Measurements from ENCODE around the gene GLT6D1.

Gene GLT6D1

DNA sequence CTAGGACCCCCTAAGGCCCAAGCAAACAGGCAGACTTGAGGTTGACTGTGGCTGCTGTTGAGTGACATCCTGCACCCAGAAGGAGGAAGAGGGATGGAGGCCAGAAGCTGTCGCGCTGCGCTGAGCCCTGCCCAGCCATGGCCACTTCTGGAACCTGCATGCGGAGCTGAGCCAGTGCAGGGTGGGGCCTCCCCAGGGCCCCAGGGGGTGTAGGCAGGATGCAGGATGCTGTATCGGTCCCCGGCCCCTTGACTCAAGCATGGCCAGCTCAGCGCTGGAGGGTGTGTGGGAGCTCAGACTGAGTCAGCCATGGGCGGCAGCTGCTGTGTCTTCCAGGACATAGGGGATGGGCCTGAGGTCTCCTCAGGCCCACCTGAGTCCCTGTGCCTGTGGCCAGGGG, 26.9 kb downstream of the GLT6D1 start:
- no peak overlapping the region for H3K4me3 ChIP-seq (ENCODE audit: low read length)
- DNase-seq (ENCODE audit: low read depth, low spot score), result no peak

DNA sequence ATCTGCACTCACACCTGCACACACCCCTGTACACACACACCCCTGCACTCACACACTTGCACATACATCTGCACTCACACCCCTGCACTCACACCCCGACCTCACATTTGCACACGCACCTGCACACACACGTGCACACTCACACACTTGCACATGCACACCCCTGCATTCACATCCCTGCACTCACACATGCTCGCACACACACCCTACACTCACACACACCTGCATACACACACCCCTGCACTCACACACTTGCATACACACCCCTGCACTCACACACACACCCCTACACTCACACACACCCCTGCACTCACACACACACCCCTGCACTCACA, 27.5 kb downstream of the GLT6D1 start:
- H3K4me3 ChIP-seq (ENCODE audit: low read length), result no peak overlapping the region
- no peak for DNase-seq (ENCODE audit: low read depth, low spot score)

DNA sequence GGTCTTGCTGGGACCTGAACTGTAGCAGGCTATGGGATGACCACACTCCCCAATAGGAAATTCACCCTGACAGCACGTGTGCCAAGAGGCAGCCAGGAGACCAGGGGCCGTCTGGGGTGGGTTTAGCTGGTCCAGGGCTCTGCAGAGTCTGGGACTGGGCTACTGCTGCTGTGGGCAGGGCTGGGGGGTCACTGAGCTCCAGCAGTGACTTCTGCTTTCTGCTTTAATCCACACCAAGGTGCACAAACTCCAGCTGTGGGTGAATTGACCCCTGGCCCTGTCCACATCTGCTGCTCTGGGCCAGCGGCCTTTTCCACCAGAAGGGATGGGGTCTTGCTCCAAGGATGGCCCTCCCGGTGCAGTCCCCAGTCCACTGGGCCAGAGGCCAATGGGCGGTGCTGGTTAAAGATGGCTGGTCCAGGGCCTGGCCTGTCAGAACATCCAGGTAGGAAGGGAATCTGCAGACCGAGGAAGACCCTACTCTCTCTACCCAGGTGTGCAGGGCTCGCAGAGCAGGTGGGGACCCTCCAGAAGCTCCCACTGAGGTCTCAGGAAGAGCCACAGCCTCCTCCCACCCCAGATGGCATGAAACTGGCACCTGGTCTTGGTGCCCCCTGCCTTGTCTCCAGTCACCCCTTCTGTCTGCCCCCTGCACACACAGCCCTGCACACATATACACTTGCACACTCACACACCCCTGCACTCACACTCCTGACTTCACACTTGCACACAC, 28.0 kb downstream of the GLT6D1 start:
- DNase-seq (ENCODE audit: low read depth, low spot score), result no peak
- no peak overlapping the region for H3K4me3 ChIP-seq (ENCODE audit: low read length)

DNA sequence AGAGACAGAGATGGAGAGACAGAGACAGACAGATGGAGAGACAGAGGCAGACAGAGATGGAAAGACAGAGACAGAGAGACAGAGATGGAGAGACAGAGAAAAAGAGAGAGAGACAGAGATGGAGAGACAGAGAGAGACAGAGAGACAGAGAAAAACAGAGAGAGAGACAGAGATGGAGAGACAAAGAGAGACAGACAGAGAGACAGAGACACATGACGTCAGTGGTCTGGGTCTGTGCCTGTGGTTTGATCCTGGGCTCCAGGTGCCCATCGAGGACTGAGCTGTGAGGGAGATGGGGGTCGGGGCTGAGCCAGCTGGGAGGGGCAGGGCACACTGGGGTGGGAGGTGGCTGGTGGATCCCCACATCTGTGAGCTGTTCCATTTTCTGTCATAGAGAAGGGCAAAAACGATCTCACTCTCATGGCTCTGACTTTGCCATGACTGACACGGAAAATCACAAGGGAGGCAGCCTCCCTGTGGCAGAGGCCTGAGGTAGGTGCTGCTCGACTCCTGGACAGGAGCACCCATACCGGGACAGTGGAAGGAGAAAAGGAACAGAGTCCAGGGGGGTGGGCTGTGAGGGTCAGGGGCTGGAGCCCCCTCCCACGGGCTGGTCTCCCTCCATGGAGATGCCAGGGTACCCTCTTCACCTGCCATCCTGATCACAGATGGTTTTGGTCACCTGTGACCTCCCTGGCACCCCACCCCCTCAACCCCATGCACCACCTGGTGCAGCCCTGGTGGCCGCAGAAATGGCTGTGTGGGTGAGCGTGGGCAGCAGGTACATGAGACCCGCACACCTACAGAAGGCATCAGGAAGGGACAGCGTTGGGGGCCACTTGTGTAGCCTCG, 28.8 kb downstream of the GLT6D1 start:
- no peak overlapping the region for H3K4me3 ChIP-seq (ENCODE audit: low read length)

DNA sequence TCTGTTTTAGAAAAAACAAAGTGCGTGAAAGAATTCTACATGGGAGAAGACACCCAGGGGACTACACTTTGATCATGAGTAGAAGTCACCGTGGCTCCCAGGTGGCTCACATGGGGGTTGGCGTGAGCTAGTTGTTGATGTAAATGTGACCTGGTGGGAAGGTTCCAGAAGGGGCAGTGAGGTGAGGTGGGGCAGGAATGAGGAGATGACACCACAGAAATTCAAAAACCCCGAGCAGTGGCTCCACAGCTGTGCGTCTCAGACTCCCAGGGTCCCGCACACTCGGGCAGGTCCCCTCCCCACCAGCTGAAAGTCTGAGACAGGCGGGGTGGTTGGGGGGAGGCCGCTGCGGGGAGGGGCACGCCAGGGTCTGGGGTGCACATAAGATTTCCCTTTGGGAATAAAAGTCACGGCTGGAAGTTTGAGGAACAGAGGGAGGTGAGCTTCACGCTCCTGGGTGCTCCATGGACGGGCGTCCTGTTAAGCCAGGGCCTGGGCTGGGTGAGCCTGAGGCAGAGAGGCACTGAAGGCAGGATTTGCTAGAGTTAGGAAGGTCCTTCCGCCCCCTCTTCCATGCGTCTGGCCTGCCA, 29.9 kb downstream of the GLT6D1 start:
- no peak for DNase-seq (ENCODE audit: low read depth, low spot score)
- H3K4me3 ChIP-seq (ENCODE audit: low read length), result no peak overlapping the region

More for the DNA sequence above, 28.8 kb downstream of the GLT6D1 start:
- DNase-seq (ENCODE audit: low read depth, low spot score), result no peak

DNA sequence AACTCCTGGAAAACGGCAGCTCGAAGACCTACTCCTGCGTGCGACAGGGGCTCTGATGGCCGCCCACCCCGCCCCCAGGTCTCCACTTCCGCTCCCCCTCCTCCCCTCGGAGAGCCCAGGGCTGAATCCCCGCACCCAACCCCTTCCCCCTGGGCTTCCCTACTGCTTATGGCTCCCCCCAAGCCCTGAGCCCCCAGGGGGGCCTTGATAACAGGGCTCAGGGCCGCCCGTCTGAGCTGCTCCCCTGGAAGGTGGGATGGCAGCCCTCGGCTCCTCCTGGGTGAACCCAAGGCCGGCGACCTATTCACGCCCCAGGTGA, 30.4 kb downstream of the GLT6D1 start:
- DNase-seq (ENCODE audit: low read depth, low spot score), result no peak
- no peak overlapping the region for H3K4me3 ChIP-seq (ENCODE audit: low read length)

DNA sequence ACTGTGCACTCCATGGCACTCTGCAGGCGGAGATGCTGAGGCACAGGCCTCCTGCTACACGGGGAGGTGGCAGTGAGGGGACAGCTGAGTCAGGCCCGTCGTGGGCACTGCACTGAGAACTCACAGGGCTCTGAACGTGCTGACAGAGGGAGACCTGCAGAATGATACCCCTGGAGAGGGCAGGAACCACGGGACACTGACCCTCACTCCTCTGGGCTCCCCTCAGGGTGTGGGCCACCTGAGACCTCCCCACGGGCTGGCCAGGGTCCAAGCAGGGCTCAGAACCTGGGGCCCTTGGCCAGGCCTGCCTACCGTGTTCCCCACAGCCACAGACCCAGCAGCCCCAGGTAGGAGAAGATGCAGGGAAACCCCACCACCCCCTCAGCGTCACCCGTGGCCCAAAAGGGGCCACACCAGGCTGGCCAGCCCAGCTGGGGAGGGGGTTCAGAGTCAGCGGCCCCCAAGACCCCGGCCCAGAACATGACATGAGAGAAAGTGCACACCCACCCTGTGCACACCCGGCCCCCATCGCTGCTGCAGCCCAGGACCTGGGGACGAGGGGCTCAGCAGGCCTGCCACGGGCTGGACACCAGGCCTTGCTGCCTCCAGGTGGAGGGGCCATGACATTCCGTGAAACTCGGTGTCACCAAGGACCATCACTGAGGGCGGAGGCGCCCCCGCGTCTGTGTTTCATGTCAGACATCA, 30.9 kb downstream of the GLT6D1 start:
- no peak overlapping the region for H3K4me3 ChIP-seq (ENCODE audit: low read length)
- DNase-seq (ENCODE audit: low read depth, low spot score), result no peak

DNA sequence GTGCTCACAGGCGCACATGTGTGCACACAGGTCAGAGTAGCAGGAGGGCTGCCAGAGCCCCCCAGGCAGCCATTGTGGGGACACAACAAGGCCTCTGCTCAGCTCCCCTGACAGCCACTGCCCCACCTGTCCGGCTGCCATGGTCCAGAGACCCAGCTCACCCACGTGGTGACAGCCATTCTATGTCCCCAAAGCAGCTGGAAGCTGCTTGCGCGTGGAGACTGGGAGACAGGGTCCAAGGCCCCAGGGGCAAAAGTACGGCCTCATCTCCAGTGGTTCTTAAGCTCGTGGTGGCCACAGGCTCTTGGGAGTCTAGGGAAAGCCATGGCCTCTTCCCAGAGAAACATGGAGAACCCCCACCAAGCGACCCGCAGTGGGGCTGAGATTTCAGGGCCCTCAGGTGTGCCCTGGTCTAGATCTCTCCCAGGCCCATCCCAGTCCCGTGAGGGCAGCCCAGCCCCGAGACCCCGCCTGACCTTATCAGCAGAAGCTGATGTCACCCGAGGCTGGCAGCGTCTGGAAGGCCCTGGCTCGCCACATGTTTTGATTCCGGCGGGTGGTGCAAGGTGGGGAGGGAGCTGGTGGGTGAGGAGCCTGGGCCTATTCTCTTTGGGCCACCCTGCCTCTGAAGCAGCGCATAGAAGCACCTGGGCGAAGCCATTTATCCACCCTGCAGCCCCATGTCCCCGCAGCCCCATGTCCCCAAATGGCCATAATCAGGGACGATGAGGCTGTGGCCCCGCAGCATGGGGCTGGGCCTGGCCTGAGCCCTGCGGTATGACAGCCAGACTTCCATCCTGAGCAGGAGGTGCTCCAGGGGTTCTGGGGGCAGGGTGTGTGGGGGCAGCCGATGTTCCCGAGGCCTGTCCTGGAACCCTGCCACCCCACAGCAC, 31.7 kb downstream of the GLT6D1 start:
- H3K4me3 ChIP-seq (ENCODE audit: low read length), result no peak overlapping the region
- DNase-seq (ENCODE audit: low read depth, low spot score), result no peak

DNA sequence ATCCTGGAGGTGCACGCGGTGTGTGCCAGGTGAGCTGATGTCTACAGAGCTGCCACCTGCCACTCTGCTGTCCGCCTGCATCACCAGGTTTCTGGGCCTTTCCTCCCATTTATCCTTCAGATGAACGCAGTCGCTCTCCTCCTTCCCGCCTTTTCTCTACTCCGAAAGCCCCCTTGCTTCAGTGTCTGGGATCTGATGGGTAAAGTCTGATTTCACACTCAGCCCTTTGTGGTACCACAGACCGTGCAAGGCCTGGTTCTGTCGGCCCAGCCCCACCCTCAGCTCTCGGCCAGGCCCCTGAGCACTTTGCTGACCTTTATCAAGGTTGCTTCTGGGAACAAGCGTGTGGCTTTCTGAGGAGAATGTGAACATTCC, 32.5 kb downstream of the GLT6D1 start:
- no peak for DNase-seq (ENCODE audit: low read depth, low spot score)
- no peak overlapping the region for H3K4me3 ChIP-seq (ENCODE audit: low read length)

DNA sequence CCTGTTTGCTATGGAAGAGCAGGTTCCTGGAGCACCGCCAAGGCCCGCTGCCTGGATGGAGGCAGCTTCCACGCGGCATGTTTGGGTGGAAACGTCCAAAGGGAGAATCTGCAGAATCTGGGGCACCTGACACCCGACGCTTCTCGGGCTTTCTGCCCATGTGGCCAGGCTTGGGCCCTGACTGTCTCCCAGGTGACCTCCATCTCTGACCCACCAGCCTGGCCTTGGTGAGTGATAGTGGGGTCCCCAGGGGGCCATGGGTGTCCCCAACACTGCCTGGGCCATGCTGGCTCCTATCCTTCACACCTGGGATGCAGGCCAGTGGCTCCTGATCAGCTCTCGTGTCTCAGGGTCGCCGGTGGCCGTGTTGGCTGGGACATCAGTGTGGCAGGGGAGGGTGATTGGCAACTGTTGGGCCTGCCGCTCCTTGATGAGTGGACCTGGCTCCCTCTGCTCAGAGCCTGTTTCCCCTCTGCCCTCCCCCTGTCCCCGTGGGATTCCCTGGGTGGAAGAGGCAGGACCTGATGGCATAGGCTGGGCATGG, 34.0 kb downstream of the GLT6D1 start:
- DNase-seq (ENCODE audit: low read depth, low spot score), result no peak
- H3K4me3 ChIP-seq (ENCODE audit: low read length), result no peak overlapping the region

DNA sequence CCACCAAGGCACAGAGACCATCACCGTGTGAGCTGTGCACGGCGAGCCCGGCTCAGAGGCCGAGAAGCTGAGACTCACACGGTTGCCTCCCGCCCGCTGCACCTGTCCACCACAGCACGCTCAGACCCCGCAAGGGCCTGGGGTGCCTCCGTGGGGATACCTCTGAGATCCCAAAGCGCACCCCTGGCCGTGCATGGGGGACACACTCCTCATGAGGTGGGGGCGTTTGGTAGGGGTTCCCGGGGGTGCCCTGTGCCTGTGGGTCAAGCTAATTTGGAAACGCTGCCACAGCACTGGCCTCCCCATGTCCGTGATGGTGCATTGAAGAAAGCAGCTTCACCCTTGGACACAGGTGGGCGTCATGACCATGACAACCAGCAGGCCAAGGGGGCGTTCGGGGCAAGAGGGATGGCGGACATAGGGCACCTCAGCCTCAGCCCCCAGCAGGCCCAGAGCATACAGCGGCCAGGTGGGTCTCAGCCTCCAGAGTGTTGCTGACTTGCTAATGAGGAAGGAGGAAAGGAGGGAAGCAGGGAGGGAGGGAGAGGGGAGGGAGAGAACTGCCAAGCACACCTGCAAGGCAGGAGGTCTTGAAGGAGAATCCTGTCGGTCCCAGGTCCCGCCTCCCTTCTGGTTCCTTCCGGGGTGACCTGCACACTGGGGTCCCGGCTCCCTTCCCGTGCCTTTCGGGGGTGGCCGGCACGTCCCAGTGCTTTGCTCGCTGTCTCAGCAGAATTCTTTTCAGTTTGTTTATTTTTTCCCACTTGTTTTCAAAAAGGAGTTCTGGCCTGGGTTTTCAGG, 34.7 kb downstream of the GLT6D1 start:
- DNase-seq (ENCODE audit: low read depth, low spot score), result no peak

DNA sequence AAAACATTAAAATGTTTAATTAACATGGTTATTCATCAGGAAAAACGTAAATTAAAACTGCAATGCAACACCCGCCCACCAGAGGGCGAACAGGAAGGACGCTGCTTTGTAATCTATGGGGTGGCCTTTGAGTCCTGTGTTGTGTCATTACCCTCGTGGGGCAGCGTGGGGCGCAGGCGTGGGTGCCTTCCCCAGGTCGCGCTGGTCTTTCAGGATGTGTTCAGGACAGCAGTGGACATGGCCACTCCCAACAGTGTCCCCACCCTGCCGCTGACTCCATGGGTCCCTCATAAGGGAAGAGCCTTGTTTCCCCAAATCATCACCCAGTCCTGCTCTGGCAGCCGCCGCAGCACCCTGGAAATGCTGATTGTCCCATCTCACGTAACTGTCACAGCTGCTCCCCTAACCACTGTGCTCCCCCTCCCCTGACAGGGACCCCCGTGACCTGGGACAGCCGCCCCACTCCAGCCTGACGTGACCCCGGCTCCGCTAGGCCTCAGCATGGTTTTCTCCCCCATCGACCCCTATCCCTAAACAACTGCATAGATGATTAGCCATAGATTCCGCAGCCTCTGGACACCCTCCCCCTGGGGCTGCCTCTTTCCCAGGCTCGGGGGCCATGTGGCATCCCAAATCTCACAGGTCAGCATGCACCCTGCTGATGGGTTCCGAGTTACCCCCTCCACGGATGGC, 36.4 kb downstream of the GLT6D1 start:
- DNase-seq (ENCODE audit: low read depth, low spot score), result peak; percentile 39
- H3K4me3 ChIP-seq (ENCODE audit: low read length), result no peak overlapping the region

More for the DNA sequence above, 34.7 kb downstream of the GLT6D1 start:
- H3K4me3 ChIP-seq (ENCODE audit: low read length), result no peak overlapping the region

DNA sequence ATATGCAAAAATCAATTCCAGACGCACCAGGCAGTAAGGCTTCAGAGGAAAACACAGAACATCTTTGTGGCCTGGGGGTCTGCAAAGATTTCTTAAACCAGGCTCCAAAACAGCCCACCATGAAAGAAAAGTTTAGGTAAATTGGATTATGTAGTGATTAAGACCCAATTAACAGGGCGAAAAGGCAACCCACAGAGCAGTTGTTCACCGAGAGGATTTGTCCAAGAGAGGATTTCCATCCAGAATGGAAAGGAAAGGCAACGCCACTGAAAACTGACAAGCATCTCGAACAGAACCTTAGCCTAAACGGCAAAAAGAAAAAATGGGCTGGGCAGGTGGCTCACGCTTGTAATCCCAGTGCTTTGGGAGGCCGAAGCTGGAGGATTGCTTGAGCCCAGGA, 37.4 kb downstream of the GLT6D1 start:
- DNase-seq (ENCODE audit: low read depth, low spot score), result no peak
- no peak overlapping the region for H3K4me3 ChIP-seq (ENCODE audit: low read length)

DNA sequence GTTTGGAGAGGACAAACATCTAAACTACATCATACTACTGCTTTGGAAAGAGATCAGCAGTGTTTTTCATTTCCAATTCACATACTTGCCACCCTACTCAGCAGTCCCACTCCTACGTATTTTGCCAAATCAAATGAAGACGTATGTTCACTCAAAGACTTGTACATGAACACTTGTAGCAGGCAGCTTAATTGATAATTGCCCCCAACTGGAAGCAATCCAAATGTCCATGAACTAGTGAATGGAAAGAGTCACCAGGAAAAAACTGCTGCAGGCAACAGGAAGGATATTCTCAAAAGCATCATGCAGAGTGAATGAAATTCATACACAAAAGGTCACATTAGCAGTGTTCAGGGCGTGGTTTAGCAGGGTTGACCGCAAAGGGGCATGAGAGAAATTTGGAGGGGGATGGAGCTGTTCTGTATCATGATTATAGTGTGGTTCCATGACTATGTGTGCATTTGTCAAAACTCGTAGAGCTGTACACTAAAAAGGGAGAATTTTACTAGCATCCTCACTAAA, 39.0 kb downstream of the GLT6D1 start:
- no peak overlapping the region for H3K4me3 ChIP-seq (ENCODE audit: low read length)
- DNase-seq (ENCODE audit: low read depth, low spot score), result no peak

DNA sequence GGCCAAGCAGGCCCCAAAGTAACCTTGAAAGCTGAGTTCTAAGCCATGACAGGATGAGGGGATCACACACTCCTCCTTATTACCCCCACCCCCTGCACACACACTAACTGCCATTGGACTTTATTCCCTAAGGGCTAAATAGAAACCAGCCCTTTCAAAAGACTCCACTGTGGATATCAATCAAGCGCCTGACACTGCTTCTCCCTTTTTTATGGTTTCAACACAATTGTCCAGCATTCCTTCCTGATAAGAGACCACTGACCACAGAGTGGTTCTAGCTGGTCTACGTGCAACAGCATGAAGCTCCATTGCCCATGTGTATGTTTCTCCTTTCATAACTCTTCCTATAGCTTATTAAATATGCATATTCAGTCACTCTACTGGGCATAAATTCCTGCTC, 43.1 kb downstream of the GLT6D1 start:
- no peak overlapping the region for H3K4me3 ChIP-seq (ENCODE audit: low read length)
- no peak for DNase-seq (ENCODE audit: low read depth, low spot score)

DNA sequence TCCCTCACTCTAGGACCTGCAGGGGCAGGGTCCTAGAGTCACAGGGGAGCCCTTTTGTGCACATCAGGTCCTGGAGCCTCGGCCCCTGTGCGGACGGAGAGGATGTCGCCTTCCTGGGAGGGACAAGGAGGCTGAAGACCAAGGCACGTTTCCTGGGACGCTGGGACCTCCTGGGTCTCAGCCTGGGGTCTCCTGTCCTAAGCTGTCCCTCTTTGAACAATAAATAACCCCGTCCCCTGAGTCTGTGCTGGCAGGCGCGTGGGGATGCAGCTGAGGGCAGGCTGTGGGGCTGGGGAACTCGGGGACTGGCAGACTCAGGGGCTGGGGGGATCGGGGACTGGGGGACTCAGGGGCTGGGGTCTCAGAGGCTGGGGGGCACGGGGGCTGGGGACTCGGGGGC, 46.7 kb downstream of the GLT6D1 start:
- DNase-seq (ENCODE audit: low read depth, low spot score), result no peak
- no peak overlapping the region for H3K4me3 ChIP-seq (ENCODE audit: low read length)

DNA sequence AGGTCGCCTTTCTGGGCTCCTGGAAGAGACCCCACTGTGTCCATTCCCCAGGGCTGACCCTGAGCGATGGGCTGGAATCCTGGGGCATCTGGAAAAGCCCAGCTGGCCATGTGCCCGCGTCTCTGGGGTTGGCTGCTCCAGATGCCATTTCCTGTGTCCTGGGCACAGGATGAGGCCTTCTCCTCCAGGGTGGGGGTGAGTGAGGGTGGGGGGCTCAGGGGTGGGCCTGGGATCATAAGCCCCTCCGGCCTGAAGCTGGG, 47.1 kb downstream of the GLT6D1 start:
- no peak overlapping the region for H3K4me3 ChIP-seq (ENCODE audit: low read length)
- no peak for DNase-seq (ENCODE audit: low read depth, low spot score)

Data from Jurkat, Clone E6-1 (cell line).